Measurements from ENCODE around the gene TTLL7. TPM values are rescaled to one million over a fixed set of nuclear protein-coding genes. Genes with fewer than 3 reads are reported as not detected.

Gene TTLL7
- total RNA-seq, 4 donors from 2014 or later: 26.2 to 58.1 (median 41.2) TPM

DNA sequence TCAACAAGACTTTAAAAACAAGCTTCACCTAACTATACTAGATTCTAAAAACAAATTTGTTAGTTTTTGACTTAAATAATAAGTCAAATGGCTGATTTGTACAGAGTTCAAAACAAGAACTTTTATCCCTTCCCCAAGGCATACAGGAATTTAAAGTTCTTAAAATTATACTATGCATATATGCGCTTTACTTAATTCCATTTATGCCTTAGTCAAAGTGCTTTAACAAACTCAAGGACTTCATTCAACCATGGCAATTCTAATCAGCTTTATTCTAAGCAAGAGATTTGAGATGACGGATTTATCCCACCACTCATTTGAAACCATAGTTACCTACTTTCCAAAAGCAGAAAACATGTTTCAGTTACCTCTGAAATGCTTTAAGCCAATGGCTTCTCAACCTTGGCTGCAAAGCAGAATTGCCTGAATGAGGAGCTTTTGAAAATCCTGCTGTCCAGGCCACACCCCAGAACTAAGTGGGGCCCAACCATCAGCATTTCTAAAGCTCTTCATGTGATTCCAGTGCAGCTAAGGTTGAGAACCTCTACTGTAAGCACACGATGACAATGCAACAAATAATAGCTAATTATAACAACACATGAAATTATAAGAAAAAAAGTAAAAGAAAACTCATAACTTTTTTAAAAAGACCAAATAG, 44.6 kb downstream of the TTLL7 start:
- Histone ChIP-seq H3K9me3 (no peaks in the 10 kb centered on the region), H3K4me1 (peaks cover 0 to 8% (median 3%) of the 10 kb centered on the region in 4 donors), H3K27ac (replicated peaks in 1 of 4) (no peak overlapping the region), H3K27me3 (no peaks in the 10 kb centered on the region), H3K36me3 (no peaks in the 10 kb centered on the region), H3K4me3 (no peak overlapping the region)
- intact Hi-C loops (cut with DNase I): no loop called here
- TF ChIP-seq, protein P1, sequence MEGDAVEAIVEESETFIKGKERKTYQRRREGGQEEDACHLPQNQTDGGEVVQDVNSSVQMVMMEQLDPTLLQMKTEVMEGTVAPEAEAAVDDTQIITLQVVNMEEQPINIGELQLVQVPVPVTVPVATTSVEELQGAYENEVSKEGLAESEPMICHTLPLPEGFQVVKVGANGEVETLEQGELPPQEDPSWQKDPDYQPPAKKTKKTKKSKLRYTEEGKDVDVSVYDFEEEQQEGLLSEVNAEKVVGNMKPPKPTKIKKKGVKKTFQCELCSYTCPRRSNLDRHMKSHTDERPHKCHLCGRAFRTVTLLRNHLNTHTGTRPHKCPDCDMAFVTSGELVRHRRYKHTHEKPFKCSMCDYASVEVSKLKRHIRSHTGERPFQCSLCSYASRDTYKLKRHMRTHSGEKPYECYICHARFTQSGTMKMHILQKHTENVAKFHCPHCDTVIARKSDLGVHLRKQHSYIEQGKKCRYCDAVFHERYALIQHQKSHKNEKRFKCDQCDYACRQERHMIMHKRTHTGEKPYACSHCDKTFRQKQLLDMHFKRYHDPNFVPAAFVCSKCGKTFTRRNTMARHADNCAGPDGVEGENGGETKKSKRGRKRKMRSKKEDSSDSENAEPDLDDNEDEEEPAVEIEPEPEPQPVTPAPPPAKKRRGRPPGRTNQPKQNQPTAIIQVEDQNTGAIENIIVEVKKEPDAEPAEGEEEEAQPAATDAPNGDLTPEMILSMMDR (IDR thresholded peaks at IDR 0.05): no peak
- no peak for TF ChIP-seq EP300 (IDR thresholded peaks at IDR 0.05)
- TF ChIP-seq POLR2AphosphoS5 (IDR thresholded peaks at IDR 0.05): no peak
- TF ChIP-seq POLR2A (IDR thresholded peaks at IDR 0.05; ENCODE audit: low read depth): no peak
- 96% methylated on average over 3 of the region's 3 CpGs for WGBS
- no peak for DNase-seq (ENCODE audit: extremely low spot score)

DNA sequence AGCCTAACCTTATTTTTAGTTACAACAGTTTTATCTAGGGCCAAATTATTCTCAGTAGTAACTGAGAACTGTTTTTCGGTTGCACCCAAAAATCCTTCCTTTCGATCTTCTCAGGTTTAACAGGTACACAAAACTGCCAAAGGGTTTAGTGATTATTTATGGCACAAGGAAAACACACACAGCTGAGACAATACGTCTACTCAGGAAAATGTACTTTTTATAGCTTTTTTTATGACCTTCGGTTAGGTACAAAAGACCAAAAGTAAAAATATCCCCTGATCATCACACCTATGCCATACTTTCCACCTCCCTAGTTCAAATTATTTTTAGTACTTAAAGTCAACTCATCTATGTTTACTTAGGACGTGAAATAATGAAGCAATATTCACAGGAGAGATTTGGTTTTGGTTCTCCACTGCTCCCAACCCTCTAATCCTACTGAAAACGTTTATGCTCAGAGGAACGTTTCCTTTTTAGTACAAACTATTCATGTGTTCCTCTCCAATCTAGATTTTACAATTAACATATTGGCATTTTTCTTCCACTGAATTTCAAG, 48.7 kb downstream of the TTLL7 start:
- H3K27ac ChIP-seq (replicated peaks in 1 of 4): peak overlapping the region in 2 of 4 donors; percentile 3 to 10
- H3K4me3 ChIP-seq: no peak overlapping the region
- H3K4me1 ChIP-seq: peaks cover 0 to 8% (median 3%) of the 10 kb centered on the region in 4 donors
- DNase-seq (ENCODE audit: extremely low spot score): no peak
- TF ChIP-seq, protein P1 (IDR thresholded peaks at IDR 0.05): no peak
- TF ChIP-seq EP300 (IDR thresholded peaks at IDR 0.05) (no peak), POLR2A (IDR thresholded peaks at IDR 0.05; ENCODE audit: low read depth) (no peak), POLR2AphosphoS5 (IDR thresholded peaks at IDR 0.05) (no peak)
- intact Hi-C loops (cut with DNase I): no loop called here
- no peaks in the 10 kb centered on the region for H3K27me3 ChIP-seq
- 50% methylated on average over 7 of the region's 7 CpGs for WGBS
- no peaks in the 10 kb centered on the region for H3K36me3 ChIP-seq
- no peaks in the 10 kb centered on the region for H3K9me3 ChIP-seq

DNA sequence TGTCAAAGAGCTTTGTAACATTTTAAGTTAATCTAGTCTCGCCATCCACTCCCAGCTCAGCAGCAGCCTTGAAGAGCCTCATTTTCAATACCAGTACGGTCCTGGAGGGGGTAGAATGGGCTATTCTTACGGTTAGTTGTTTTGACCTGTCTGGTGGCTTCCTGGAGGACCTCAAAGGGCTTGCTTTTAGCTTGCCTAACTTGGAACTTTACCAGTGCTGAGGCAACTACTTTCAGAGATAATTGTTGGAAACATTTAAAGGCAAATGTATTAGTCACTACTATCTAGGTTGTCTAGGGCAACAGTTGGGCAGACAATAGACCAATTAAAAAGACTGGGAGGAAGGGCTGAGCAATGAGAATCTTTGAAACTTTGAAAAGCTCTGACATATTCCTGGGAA, 56.0 kb downstream of the TTLL7 start:
- H3K36me3 ChIP-seq: peaks cover 0 to 1% (median 0%) of the 10 kb centered on the region in 4 donors
- WGBS: 84% methylated on average over 3 of the region's 3 CpGs
- H3K27ac ChIP-seq (replicated peaks in 1 of 4): no peak overlapping the region

DNA sequence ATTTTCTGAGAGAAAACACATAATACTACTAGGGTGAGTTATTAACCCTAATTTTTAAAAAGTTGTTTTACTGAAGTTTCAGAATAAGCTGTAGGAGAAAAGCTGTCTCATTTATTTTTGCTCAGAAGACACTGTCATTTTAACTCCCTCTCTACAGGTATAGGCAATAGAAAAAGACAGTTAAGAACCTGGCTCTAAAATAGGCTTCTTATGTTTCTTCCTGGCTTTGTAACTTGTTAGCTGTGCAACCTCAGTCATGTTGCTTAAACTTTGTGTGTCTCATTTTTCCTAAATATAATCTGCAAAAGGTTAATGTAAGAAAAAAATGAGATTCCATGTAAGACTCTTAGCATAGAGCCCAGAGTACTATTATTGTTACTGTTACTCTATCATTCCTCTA, 64.4 kb downstream of the TTLL7 start:
- Histone ChIP-seq H3K27me3 (no peaks in the 10 kb centered on the region), H3K27ac (replicated peaks in 1 of 4) (no peak overlapping the region), H3K4me3 (no peak overlapping the region), H3K9me3 (no peaks in the 10 kb centered on the region), H3K36me3 (peaks cover 0 to 12% (median 5%) of the 10 kb centered on the region in 4 donors), H3K4me1 (no peaks in the 10 kb centered on the region)
- intact Hi-C loops (cut with DNase I): loop anchor here (5.0 to 10.0 kb wide), 2 partner anchors 63 to 500 kb away; partner anchors contain the start of gene TTLL7
- DNase-seq (ENCODE audit: extremely low spot score): no peak
- TF ChIP-seq POLR2AphosphoS5 (IDR thresholded peaks at IDR 0.05): no peak

More for the DNA sequence above, 56.0 kb downstream of the TTLL7 start:
- intact Hi-C loops (cut with DNase I): no loop called here
- no peaks in the 10 kb centered on the region for H3K27me3 ChIP-seq
- TF ChIP-seq POLR2A (IDR thresholded peaks at IDR 0.05; ENCODE audit: low read depth) (no peak), POLR2AphosphoS5 (IDR thresholded peaks at IDR 0.05) (no peak), EP300 (IDR thresholded peaks at IDR 0.05) (no peak)
- TF ChIP-seq, protein P1 (IDR thresholded peaks at IDR 0.05): no peak
- DNase-seq (ENCODE audit: extremely low spot score): no peak
- H3K9me3 ChIP-seq: no peaks in the 10 kb centered on the region
- H3K4me3 ChIP-seq: no peak overlapping the region
- no peaks in the 10 kb centered on the region for H3K4me1 ChIP-seq

DNA sequence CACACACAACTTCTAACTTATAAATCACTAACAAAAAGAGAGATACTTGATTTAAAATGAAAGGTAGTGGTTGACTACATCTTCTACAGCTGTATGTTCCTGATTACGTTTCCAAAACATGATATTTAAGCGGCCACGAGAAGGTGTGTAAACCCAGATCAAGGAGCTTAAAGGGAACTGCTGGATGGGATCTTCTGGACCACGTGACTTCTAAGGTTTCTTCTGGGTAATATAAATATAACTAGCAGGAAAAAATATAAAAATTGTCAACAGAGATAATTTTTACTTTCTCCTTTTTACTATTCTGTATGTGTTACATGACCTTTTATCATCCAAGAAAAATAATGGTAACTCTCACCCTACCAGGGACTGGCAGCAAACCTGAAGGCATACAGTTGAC, 66.2 kb downstream of the TTLL7 start:
- intact Hi-C loops (cut with DNase I): loop anchor here (2.0 to 10.0 kb wide), 3 partner anchors 65 to 502 kb away; partner anchors contain the start of gene TTLL7
- H3K27ac ChIP-seq (replicated peaks in 1 of 4): no peak overlapping the region
- H3K27me3 ChIP-seq: no peaks in the 10 kb centered on the region
- H3K9me3 ChIP-seq: no peaks in the 10 kb centered on the region
- H3K4me3 ChIP-seq: no peak overlapping the region
- peaks cover 0 to 10% (median 4%) of the 10 kb centered on the region in 4 donors for H3K4me1 ChIP-seq
- WGBS: 81% methylated on average over 4 of the region's 4 CpGs
- DNase-seq (ENCODE audit: extremely low spot score): no peak
- TF ChIP-seq POLR2A (IDR thresholded peaks at IDR 0.05; ENCODE audit: low read depth) (no peak), POLR2AphosphoS5 (IDR thresholded peaks at IDR 0.05) (no peak), EP300 (IDR thresholded peaks at IDR 0.05) (no peak)
- TF ChIP-seq, protein P1 (IDR thresholded peaks at IDR 0.05): no peak
- H3K36me3 ChIP-seq: peaks cover 0 to 10% (median 5%) of the 10 kb centered on the region in 4 donors
